Stimulated activated naive B cell treated with anti-CD40 and anti-IgM and Interleukin-4, amounts not matched to agents 10 μg/mL and 1 μg/mL and 100 μg/mL, for 72 hours (primary cell): ENCODE data around the gene PIGV.
"Not testable (repeated sequence)": the region's sequence is repeated elsewhere in the genome, so short reads cannot be mapped to it uniquely, and the experiment has no call there.

Experiments used
- ATAC-seq, 2 donors: fragments of 150-1000 bp; cut with Tn5 transposase; replicated peaks; 2 replicates each; pipeline ENCODE4 v1.10.0; 2021; ENCODE audit warnings: moderate library complexity in 1 of 2
- DNase-seq: peaks from one replicate; pipeline ENCODE4 v3.0.0; 2021
- H3K27ac Mint-ChIP-seq: one replicate; pipeline ENCODE4 v1.8.0; 2022; ENCODE audit warnings: mild to moderate bottlenecking, mixed read lengths
- H3K27me3 Mint-ChIP-seq, 2 donors: one replicate each; pipeline ENCODE4 v1.8.0; 2022; ENCODE audit warnings: mixed read lengths in 2 of 2
- H3K36me3 Mint-ChIP-seq, 2 donors: one replicate each; pipeline ENCODE4 v1.8.0; 2022; ENCODE audit warnings: mixed read lengths in 2 of 2, mild to moderate bottlenecking in 1 of 2
- H3K4me1 Mint-ChIP-seq, 2 donors: one replicate each; pipeline ENCODE4 v1.8.0; 2022; ENCODE audit warnings: mixed read lengths in 2 of 2, mild to moderate bottlenecking in 1 of 2
- H3K4me3 Mint-ChIP-seq, 2 donors: one replicate each; pipeline ENCODE4 v1.8.0; 2022; ENCODE audit warnings: mild to moderate bottlenecking in 2 of 2, mixed read lengths in 2 of 2, moderate library complexity in 1 of 2
- H3K9me3 Mint-ChIP-seq, 2 donors: one replicate each; pipeline ENCODE4 v1.8.0; 2022; ENCODE audit warnings: mixed read lengths in 2 of 2, mild to moderate bottlenecking in 1 of 2

Gene PIGV

GRCh38 chr1:26826261-26827105, 38.7 kb downstream of the PIGV start, which contains the start of gene ZDHHC18:
TSS of gene ZDHHC18 (plus strand) at chr1:26826688. CDS start at chr1:26826805, 117 bp downstream.
- H3K4me3 Mint-ChIP-seq = peak within 1 kb of the TSS; percentile 93 to 95
- ATAC-seq = peak; percentile 59 to 75
- H3K9me3 Mint-ChIP-seq = no peaks in the 10 kb centered on the region
- peaks cover 5% of the 10 kb centered on the region in 2 donors for H3K27me3 Mint-ChIP-seq
- peaks cover 33 to 53% of the 10 kb centered on the region in 2 donors for H3K4me1 Mint-ChIP-seq
- H3K27ac Mint-ChIP-seq = peak within 1 kb of the TSS; percentile 93
- peaks cover 25 to 33% of the 10 kb centered on the region in 2 donors for H3K36me3 Mint-ChIP-seq
- peak; percentile 49 for DNase-seq

GRCh38 chr1:26827106-26827604, 39.4 kb downstream of the PIGV start:
- H3K27me3 Mint-ChIP-seq = peaks cover 5% of the 10 kb centered on the region in 2 donors
- H3K9me3 Mint-ChIP-seq = no peaks in the 10 kb centered on the region
- ATAC-seq = no peak
- no peak for DNase-seq
- peak overlapping the region; percentile 93 to 95 for H3K4me3 Mint-ChIP-seq
- peak overlapping the region; percentile 93 for H3K27ac Mint-ChIP-seq
- peaks cover 38 to 58% of the 10 kb centered on the region in 2 donors for H3K4me1 Mint-ChIP-seq
- peaks cover 30 to 39% of the 10 kb centered on the region in 2 donors for H3K36me3 Mint-ChIP-seq

- Mint-ChIP-seq H3K27me3 (peaks cover 5% of the 10 kb centered on the region in 2 donors), H3K36me3 (peaks cover 35 to 44% of the 10 kb centered on the region in 2 donors), H3K4me3 (peak overlapping the region; percentile 93 to 95), H3K9me3 (no peaks in the 10 kb centered on the region), H3K27ac (peak overlapping the region; percentile 93), H3K4me1 (peaks cover 42 to 63% of the 10 kb centered on the region in 2 donors)
- DNase-seq (no peak), ATAC-seq (no peak)
Measured at GRCh38 chr1:26827663-26828062, 39.9 kb downstream of the PIGV start.

DNA sequence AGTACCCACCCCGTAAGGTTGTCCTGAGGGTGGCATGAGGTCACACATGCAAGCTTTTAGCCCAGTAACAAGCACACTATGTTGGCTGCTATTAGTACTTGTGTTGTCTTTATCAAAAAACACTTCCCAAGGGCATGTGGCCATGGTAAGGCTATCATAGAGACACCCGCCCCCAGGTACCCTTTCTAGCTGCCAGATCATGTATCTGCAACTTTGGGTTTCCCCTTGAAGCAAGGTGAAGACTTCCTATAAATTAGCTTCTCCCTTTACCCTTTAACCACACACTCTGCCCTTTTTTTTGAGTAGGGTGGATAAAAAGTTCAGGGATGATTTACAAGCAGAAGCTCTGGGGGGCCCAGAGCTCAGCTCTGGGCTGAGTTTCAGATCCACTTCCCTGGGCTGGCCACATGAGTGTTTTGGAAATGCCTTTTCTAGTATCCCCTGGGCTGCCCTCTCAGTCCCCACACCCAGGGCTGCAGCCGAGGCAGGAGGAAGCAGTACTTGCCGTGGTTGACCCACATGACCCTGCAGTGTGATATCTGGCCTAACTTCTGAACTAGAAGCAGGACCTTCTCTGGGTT, 40.8 kb downstream of the PIGV start:
- Mint-ChIP-seq H3K4me1 (peaks cover 49 to 71% of the 10 kb centered on the region in 2 donors), H3K9me3 (no peaks in the 10 kb centered on the region), H3K36me3 (peaks cover 40 to 53% of the 10 kb centered on the region in 2 donors), H3K27ac (peak overlapping the region; percentile 93), H3K27me3 (peaks cover 0 to 5% of the 10 kb centered on the region in 2 donors), H3K4me3 (peak overlapping the region; percentile 93 to 95)
- DNase-seq (peak; percentile 64), ATAC-seq (peak; percentile 64 to 70)

DNA sequence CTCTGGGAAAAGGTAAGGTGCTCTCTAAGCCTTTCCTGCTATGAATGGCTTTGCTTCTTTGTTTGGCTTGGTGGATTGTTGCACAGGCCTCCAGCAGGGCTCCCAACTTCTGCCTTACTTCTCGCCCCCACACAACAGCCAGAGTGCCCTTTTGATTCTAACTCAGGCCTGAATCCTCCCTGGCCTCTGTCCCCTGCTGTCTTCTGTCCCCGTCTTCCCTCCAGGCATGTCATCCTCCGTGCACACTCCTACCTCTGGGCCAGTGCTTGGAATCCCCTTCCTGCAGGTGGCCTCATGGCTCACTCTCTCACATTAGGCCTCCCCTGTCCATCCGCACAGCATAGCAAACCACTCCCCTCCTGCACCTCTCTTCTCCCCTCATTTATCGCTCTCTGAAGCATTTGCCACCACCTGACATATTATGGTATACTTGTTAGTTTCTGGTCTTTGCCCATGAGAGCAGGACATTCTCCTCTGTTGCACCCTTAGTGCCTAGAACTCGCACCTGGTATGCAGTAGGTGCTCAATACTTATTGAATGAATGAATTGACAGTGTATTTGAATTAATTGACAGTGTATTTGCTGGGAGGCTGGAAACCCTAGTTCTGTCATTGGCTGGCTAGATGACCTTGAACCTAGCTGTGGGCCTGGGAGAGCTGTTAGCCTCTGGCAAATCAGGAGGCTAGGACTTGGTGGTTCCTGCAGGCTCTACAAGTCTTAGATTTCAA, 41.6 kb downstream of the PIGV start:
- H3K27me3 Mint-ChIP-seq = peaks cover 0 to 5% of the 10 kb centered on the region in 2 donors
- DNase-seq (no peak), ATAC-seq (no peak)
- H3K4me1 Mint-ChIP-seq = peaks cover 56 to 80% of the 10 kb centered on the region in 2 donors
- H3K9me3 Mint-ChIP-seq = no peaks in the 10 kb centered on the region
- peak overlapping the region; percentile 93 for H3K27ac Mint-ChIP-seq
- peak overlapping the region; percentile 93 to 95 for H3K4me3 Mint-ChIP-seq
- H3K36me3 Mint-ChIP-seq = peaks cover 47 to 61% of the 10 kb centered on the region in 2 donors

DNA sequence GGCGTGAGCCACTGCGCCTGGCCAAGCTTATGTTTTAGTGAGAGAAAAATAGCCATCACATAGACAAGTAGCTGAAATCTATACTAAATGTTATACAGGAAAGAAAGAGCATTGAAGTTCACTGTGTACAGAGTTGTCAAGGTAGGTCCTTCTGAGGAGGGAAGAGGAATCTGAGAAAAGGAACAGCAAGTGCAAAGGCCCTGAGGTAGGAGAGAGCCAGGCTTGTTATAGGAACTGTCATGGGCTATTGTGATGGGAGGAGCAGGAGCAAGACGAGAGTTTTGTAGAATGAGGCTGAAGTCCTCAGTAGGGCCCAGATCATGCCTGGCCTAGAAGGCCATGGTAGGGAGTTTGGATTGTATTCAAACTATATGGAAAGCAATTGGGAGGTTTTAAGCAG, 43.3 kb downstream of the PIGV start:
- Mint-ChIP-seq H3K4me1 (peaks cover 55 to 73% of the 10 kb centered on the region in 2 donors), H3K27me3 (no peaks in the 10 kb centered on the region), H3K36me3 (peaks cover 56 to 71% of the 10 kb centered on the region in 2 donors), H3K4me3 (no peak overlapping the region), H3K9me3 (no peaks in the 10 kb centered on the region), H3K27ac (peak overlapping the region; percentile 52)
- DNase-seq (no peak), ATAC-seq (no peak)

GRCh38 chr1:26831546-26832248, 43.9 kb downstream of the PIGV start:
- DNase-seq (no peak), ATAC-seq (no peak)
- Mint-ChIP-seq H3K27ac (peak overlapping the region; percentile 56), H3K4me3 (no peak overlapping the region), H3K36me3 (peaks cover 60 to 71% of the 10 kb centered on the region in 2 donors), H3K4me1 (peaks cover 55 to 70% of the 10 kb centered on the region in 2 donors), H3K9me3 (no peaks in the 10 kb centered on the region), H3K27me3 (no peaks in the 10 kb centered on the region)

- Mint-ChIP-seq H3K4me3 (no peak overlapping the region), H3K9me3 (no peaks in the 10 kb centered on the region), H3K4me1 (peaks cover 53 to 67% of the 10 kb centered on the region in 2 donors), H3K27ac (peak overlapping the region; percentile 56), H3K27me3 (no peaks in the 10 kb centered on the region), H3K36me3 (peaks cover 58 to 68% of the 10 kb centered on the region in 2 donors)
- DNase-seq (no peak), ATAC-seq (no peak)
Measured at GRCh38 chr1:26832249-26832960, 44.7 kb downstream of the PIGV start.

DNA sequence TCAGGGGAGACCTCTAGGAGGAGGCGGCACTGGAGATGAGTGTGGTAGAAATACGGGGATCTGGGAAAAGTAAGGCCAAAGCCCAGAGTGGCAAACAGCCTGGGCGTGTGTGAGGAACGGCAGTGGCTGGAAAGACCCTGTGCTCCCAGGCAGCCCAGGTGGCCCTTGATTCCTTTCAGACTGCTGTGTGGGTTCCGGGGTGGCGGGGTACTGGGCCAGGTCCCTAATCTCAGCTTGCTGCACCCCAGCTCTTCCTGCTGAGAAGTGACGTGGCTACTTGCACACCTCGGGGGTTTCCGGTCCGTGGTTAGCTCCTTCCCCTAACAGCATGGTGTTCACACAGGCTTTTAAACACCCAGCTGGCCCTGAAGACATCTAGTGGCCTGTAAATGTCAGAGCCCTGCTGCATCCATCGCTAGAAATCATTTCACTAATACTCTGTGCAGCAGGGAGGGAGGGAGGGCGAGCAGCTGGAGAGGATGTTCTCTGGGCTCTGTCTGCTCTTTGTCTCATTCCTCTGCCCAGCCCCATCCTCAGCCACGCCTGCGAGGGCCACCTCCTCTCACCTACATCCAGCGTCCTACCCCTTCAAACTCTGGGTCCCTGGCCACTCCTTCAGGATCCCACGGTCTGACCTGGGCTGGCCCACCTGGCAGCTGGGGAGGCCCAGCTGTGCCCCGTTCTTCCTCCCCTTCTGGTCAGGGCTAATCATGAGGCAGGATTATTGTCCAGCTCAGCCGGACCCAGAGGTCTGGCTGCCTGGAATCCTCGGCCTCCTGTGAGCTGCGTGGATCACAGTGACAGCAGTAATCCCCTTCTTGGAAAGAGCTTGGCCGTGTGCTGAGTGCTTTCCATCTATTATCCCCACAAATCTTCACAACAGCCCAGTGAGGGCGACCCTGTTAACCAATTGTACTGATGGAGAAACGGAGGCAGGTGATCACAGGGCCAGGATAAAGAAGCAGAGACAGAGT, 46.0 kb downstream of the PIGV start:
- Mint-ChIP-seq H3K27ac (peak overlapping the region; percentile 97), H3K27me3 (no peaks in the 10 kb centered on the region), H3K4me3 (peak overlapping the region; percentile 68 to 70), H3K4me1 (peaks cover 49 to 56% of the 10 kb centered on the region in 2 donors), H3K36me3 (peaks cover 65 to 68% of the 10 kb centered on the region in 2 donors), H3K9me3 (no peaks in the 10 kb centered on the region)
- peak; percentile 76 for DNase-seq
- ATAC-seq = peak; percentile 91 to 94

GRCh38 chr1:26837665-26838064, 49.9 kb downstream of the PIGV start:
- Mint-ChIP-seq H3K4me1 (peaks cover 28 to 34% of the 10 kb centered on the region in 2 donors), H3K36me3 (peaks cover 53 to 61% of the 10 kb centered on the region in 2 donors)
- H3K27me3 Mint-ChIP-seq, ATAC-seq, H3K4me3 Mint-ChIP-seq, H3K27ac Mint-ChIP-seq, DNase-seq, H3K9me3 Mint-ChIP-seq: not testable (repeated sequence)

DNA sequence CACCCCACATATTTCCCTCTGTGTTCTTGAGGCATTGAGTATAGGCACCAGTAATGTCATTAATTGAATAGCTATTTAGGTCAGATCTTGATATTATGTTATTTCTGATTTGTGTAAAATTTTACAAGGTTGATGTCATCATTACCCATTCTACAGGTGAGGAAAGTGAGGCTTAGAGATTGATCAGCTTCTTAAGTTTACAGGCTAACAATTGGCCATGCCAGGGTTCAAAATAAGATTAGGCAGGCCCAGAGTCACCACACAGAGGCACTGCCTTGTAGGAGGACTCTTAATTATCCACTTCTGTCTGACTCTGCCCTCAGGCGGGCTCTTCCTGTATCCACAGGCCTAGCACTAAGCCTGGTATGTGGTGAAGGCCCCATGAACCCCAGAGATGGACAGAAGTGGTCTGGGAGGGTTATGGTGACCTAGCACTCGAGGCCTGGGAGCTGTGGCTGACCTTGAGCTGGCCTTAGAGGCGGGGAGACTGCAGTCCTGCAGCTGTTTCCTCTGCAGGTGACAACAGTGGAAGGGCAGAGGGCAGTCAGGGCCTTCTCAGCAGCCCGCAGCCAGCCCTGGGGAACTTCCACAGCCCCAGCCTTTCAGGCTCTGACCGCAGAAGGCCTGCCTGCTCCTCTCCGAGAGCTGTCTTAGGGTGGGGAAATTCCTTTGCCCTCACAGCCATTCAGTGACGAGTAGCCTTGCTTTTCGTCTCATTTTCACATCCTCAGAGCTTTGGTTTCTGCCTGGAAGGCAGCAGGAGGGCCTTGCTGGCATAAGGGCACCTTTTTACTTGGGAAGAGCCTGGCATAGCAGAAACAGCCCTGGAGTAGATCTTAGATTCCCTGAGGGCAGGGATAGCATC, 51.0 kb downstream of the PIGV start:
- peak; percentile 66 for DNase-seq
- Mint-ChIP-seq H3K4me1 (peaks cover 21 to 24% of the 10 kb centered on the region in 2 donors), H3K9me3 (no peaks in the 10 kb centered on the region), H3K4me3 (peak overlapping the region in 1 of 2 donors; percentile 32), H3K27me3 (no peaks in the 10 kb centered on the region), H3K36me3 (peaks cover 51% of the 10 kb centered on the region in 2 donors), H3K27ac (peak overlapping the region; percentile 84)
- ATAC-seq = peak; percentile 97 to 99
